ENCODE data around the gene RUFY3. TPM values are rescaled to one million over a fixed set of nuclear protein-coding genes. Genes with fewer than 3 reads are reported as not detected.

RUFY3 gene
- total and polyA plus RNA-seq, 5 donors from 2014 or later, result 0.79 to 14.9 (median 1.8) TPM

GRCh38 chr4:70706516-70706915, 15.2 kb upstream of the RUFY3 start:
- no peaks in the 10 kb centered on the region for H3K27me3 ChIP-seq (ENCODE audit: control insufficient read depth, insufficient read depth, low read length)
- H3K4me1 Mint-ChIP-seq, result peaks cover 18 to 28% (median 22%) of the 10 kb centered on the region in 4 donors
- peak overlapping the region; percentile 78 for H3K4me3 ChIP-seq (ENCODE audit: low read depth, low read length)
- H3K27ac Mint-ChIP-seq, result peak overlapping the region in 2 of 3 donors; percentile 90 to 91
- peak overlapping the region; percentile 85 to 94 (median 90) for H3K4me3 Mint-ChIP-seq
- no peak for DNase-seq
- H3K36me3 ChIP-seq (ENCODE audit: control insufficient read depth, insufficient read depth, low read length), result no peaks in the 10 kb centered on the region
- no peaks in the 10 kb centered on the region for H3K36me3 Mint-ChIP-seq
- H3K9me3 ChIP-seq (ENCODE audit: control insufficient read depth in 2 of 2, low read length in 2 of 2), result no peaks in the 10 kb centered on the region
- peaks cover 26% of the 10 kb centered on the region for H3K27me3 Mint-ChIP-seq
- H3K9me3 Mint-ChIP-seq, result no peaks in the 10 kb centered on the region
- H3K27ac ChIP-seq (ENCODE audit: insufficient read depth, low read length, poor library complexity, severe bottlenecking), result no peak overlapping the region
- no peak for ATAC-seq (ENCODE audit: low read depth in 2 of 2)
- peaks cover 24% of the 10 kb centered on the region for H3K4me1 ChIP-seq (ENCODE audit: control insufficient read depth, insufficient read depth, low read length, poor library complexity, severe bottlenecking)

- H3K4me1 ChIP-seq (ENCODE audit: control insufficient read depth, insufficient read depth, low read length, poor library complexity, severe bottlenecking), result peaks cover 15% of the 10 kb centered on the region
- Mint-ChIP-seq H3K4me3 (no peak overlapping the region), H3K27me3 (peaks cover 20% of the 10 kb centered on the region), H3K9me3 (peaks cover 0 to 1% (median 0%) of the 10 kb centered on the region in 7 donors), H3K4me1 (peaks cover 13 to 17% (median 15%) of the 10 kb centered on the region in 4 donors), H3K27ac (no peak overlapping the region), H3K36me3 (no peaks in the 10 kb centered on the region)
- no peak overlapping the region for H3K4me3 ChIP-seq (ENCODE audit: low read depth, low read length)
- no peaks in the 10 kb centered on the region for H3K36me3 ChIP-seq (ENCODE audit: control insufficient read depth, insufficient read depth, low read length)
- no peaks in the 10 kb centered on the region for H3K9me3 ChIP-seq (ENCODE audit: control insufficient read depth in 2 of 2, low read length in 2 of 2)
- H3K27me3 ChIP-seq (ENCODE audit: control insufficient read depth, insufficient read depth, low read length), result no peaks in the 10 kb centered on the region
- DNase-seq, result no peak
- no peak for ATAC-seq (ENCODE audit: low read depth in 2 of 2)
- H3K27ac ChIP-seq (ENCODE audit: insufficient read depth, low read length, poor library complexity, severe bottlenecking), result no peak overlapping the region
These were observed 12.1 kb upstream of the RUFY3 start for GRCh38 chr4:70709611-70710205.

DNA sequence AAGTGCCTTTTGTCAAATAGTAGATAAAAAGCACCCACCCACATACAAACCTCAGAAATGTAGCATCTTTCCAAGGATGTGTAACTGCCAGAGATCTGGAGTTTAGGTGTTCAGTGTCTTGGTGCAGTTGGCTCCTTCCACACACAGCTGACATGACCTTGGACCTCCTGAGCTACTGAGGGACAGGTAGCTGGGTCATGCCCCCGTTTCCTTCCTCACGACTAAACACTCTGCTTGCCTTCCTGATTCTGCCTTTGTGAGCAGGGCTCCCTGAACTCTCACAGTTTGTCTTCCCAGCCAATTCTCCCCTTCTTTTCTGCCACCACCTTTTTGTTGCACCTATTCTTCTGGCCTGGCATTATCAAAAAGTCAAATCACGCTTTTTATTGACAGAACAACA, 10.2 kb upstream of the RUFY3 start:
- Mint-ChIP-seq H3K4me1 (peaks cover 4 to 8% (median 5%) of the 10 kb centered on the region in 4 donors), H3K27me3 (peaks cover 10% of the 10 kb centered on the region), H3K4me3 (peak overlapping the region in 1 of 4 donors; percentile 36), H3K9me3 (peaks cover 0 to 1% (median 0%) of the 10 kb centered on the region in 7 donors), H3K27ac (peak overlapping the region in 1 of 3 donors; percentile 4), H3K36me3 (no peaks in the 10 kb centered on the region)
- DNase-seq (no peak), ATAC-seq (ENCODE audit: low read depth in 2 of 2) (no peak)
- Histone ChIP-seq H3K4me3 (ENCODE audit: low read depth, low read length) (no peak overlapping the region), H3K4me1 (ENCODE audit: control insufficient read depth, insufficient read depth, low read length, poor library complexity, severe bottlenecking) (peaks cover under 1% of the 10 kb centered on the region), H3K27me3 (ENCODE audit: control insufficient read depth, insufficient read depth, low read length) (no peaks in the 10 kb centered on the region), H3K27ac (ENCODE audit: insufficient read depth, low read length, poor library complexity, severe bottlenecking) (no peak overlapping the region), H3K9me3 (ENCODE audit: control insufficient read depth in 2 of 2, low read length in 2 of 2) (no peaks in the 10 kb centered on the region), H3K36me3 (ENCODE audit: control insufficient read depth, insufficient read depth, low read length) (no peaks in the 10 kb centered on the region)

DNA sequence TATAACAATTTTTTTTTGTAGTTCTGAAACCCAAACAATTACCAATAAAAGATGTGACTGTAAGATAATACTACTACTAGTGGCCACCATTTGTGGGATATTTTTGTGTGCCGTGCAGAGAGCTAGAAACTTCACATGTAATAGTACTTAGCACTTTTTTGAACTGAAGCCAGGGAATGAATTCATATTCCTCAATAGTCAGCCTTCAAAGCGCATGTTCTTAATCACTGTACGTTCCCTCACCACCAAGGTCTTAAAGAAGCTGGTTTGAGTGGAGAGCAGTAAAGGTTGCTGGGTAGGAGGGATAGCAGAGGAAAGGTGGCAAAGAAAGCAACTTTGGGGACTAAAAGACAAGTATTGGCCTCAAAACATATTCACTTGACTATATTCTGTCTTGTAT, 9.6 kb upstream of the RUFY3 start:
- Mint-ChIP-seq H3K27ac (peak overlapping the region in 1 of 3 donors; percentile 4), H3K36me3 (no peaks in the 10 kb centered on the region), H3K27me3 (peaks cover 10% of the 10 kb centered on the region), H3K4me3 (peak overlapping the region in 1 of 4 donors; percentile 36), H3K4me1 (peaks cover 3 to 8% (median 5%) of the 10 kb centered on the region in 4 donors), H3K9me3 (peaks cover 0 to 1% (median 0%) of the 10 kb centered on the region in 7 donors)
- Histone ChIP-seq H3K27me3 (ENCODE audit: control insufficient read depth, insufficient read depth, low read length) (no peaks in the 10 kb centered on the region), H3K9me3 (ENCODE audit: control insufficient read depth in 2 of 2, low read length in 2 of 2) (no peaks in the 10 kb centered on the region), H3K36me3 (ENCODE audit: control insufficient read depth, insufficient read depth, low read length) (no peaks in the 10 kb centered on the region), H3K27ac (ENCODE audit: insufficient read depth, low read length, poor library complexity, severe bottlenecking) (no peak overlapping the region), H3K4me1 (ENCODE audit: control insufficient read depth, insufficient read depth, low read length, poor library complexity, severe bottlenecking) (no peaks in the 10 kb centered on the region), H3K4me3 (ENCODE audit: low read depth, low read length) (no peak overlapping the region)
- ATAC-seq (ENCODE audit: low read depth in 2 of 2), result no peak
- no peak for DNase-seq

GRCh38 chr4:70712604-70713452, 8.9 kb upstream of the RUFY3 start:
- H3K36me3 ChIP-seq (ENCODE audit: control insufficient read depth, insufficient read depth, low read length), result no peaks in the 10 kb centered on the region
- H3K27me3 ChIP-seq (ENCODE audit: control insufficient read depth, insufficient read depth, low read length), result no peaks in the 10 kb centered on the region
- Mint-ChIP-seq H3K4me3 (no peak overlapping the region), H3K27ac (no peak overlapping the region), H3K4me1 (peaks cover 3 to 8% (median 5%) of the 10 kb centered on the region in 4 donors), H3K27me3 (peaks cover 15% of the 10 kb centered on the region), H3K9me3 (peaks cover 0 to 2% (median 0%) of the 10 kb centered on the region in 7 donors), H3K36me3 (peaks cover 3% of the 10 kb centered on the region)
- H3K27ac ChIP-seq (ENCODE audit: insufficient read depth, low read length, poor library complexity, severe bottlenecking), result no peak overlapping the region
- no peak overlapping the region for H3K4me3 ChIP-seq (ENCODE audit: low read depth, low read length)
- no peaks in the 10 kb centered on the region for H3K9me3 ChIP-seq (ENCODE audit: control insufficient read depth in 2 of 2, low read length in 2 of 2)
- DNase-seq (no peak), ATAC-seq (ENCODE audit: low read depth in 2 of 2) (no peak)
- H3K4me1 ChIP-seq (ENCODE audit: control insufficient read depth, insufficient read depth, low read length, poor library complexity, severe bottlenecking), result no peaks in the 10 kb centered on the region

GRCh38 chr4:70713453-70714078, 8.2 kb upstream of the RUFY3 start:
- no peak overlapping the region for H3K4me3 Mint-ChIP-seq
- H3K36me3 Mint-ChIP-seq, result peaks cover 3% of the 10 kb centered on the region
- Histone ChIP-seq H3K27me3 (ENCODE audit: control insufficient read depth, insufficient read depth, low read length) (no peaks in the 10 kb centered on the region), H3K36me3 (ENCODE audit: control insufficient read depth, insufficient read depth, low read length) (no peaks in the 10 kb centered on the region), H3K4me3 (ENCODE audit: low read depth, low read length) (no peak overlapping the region), H3K9me3 (ENCODE audit: control insufficient read depth in 2 of 2, low read length in 2 of 2) (no peaks in the 10 kb centered on the region), H3K27ac (ENCODE audit: insufficient read depth, low read length, poor library complexity, severe bottlenecking) (no peak overlapping the region), H3K4me1 (ENCODE audit: control insufficient read depth, insufficient read depth, low read length, poor library complexity, severe bottlenecking) (no peaks in the 10 kb centered on the region)
- peak overlapping the region in 1 of 3 donors; percentile 44 for H3K27ac Mint-ChIP-seq
- ATAC-seq (ENCODE audit: low read depth in 2 of 2), result no peak
- H3K27me3 Mint-ChIP-seq, result peaks cover 15% of the 10 kb centered on the region
- H3K4me1 Mint-ChIP-seq, result peaks cover 3 to 8% (median 5%) of the 10 kb centered on the region in 4 donors
- peaks cover 0 to 2% (median 0%) of the 10 kb centered on the region in 7 donors for H3K9me3 Mint-ChIP-seq
- DNase-seq, result no peak

DNA sequence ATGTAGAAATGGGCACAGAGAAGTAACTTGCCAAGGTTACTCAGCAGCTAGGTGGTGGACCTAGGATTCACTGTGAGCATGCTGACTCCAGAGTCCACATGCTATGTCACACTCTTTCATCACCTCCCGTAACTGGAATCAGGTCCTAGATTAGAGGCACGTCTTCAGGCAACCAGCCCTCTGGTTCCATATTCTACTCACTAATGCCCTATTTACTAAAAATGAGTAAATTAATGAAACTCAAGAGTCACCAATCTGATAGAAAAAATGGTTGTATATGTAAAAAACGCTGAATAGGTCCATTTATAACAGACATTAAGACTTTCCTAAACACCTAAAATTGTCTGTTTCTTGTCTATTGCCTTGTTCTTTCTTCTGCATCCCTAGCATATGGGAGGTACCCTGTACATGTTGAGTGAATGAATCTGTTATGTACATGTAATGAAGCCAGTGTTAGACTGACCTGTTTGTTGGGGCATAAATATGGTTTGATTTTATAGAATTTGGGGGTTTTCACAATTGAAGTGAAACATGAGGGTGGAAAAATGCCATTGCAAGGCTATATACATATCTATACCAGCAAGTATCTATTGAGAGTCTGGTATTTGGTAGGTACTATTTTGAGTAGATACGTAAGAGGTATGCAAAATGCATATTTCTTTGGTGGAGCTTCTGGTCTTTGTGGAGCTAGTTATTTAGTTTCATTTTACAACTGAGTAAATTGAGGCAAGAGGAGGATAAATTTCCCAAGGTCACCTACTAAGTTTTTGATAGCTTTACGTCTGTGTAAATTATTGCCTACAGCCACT, 7.5 kb upstream of the RUFY3 start:
- Mint-ChIP-seq H3K4me1 (peaks cover 3 to 8% (median 5%) of the 10 kb centered on the region in 4 donors), H3K27me3 (peaks cover 19% of the 10 kb centered on the region), H3K4me3 (no peak overlapping the region), H3K36me3 (peaks cover 3% of the 10 kb centered on the region), H3K27ac (no peak overlapping the region), H3K9me3 (peaks cover 0 to 2% (median 0%) of the 10 kb centered on the region in 7 donors)
- DNase-seq, result no peak
- no peaks in the 10 kb centered on the region for H3K27me3 ChIP-seq (ENCODE audit: control insufficient read depth, insufficient read depth, low read length)
- no peaks in the 10 kb centered on the region for H3K4me1 ChIP-seq (ENCODE audit: control insufficient read depth, insufficient read depth, low read length, poor library complexity, severe bottlenecking)
- no peaks in the 10 kb centered on the region for H3K36me3 ChIP-seq (ENCODE audit: control insufficient read depth, insufficient read depth, low read length)
- H3K27ac ChIP-seq (ENCODE audit: insufficient read depth, low read length, poor library complexity, severe bottlenecking), result no peak overlapping the region
- no peaks in the 10 kb centered on the region for H3K9me3 ChIP-seq (ENCODE audit: control insufficient read depth in 2 of 2, low read length in 2 of 2)
- ATAC-seq (ENCODE audit: low read depth in 2 of 2), result no peak
- no peak overlapping the region for H3K4me3 ChIP-seq (ENCODE audit: low read depth, low read length)

All from CD4-positive, CD25-positive, alpha-beta regulatory T cell (primary cell).